Tibial nerve (tissue), 4 donors: ENCODE measurements around the gene COL4A3.

Experiments
- EP300 ChIP-seq, 2 donors: sonication (generic); formaldehyde crosslinking; IDR thresholded peaks; one replicate each; pipeline ENCODE4 v1.6.1; 2017; ENCODE audit warnings: antibody characterized with exemption in 2 of 2, mild to moderate bottlenecking in 1 of 2
- POLR2A ChIP-seq, 2 donors: fragments of 450-650 bp; IDR thresholded peaks; one replicate each; pipeline ENCODE4 v1.6.1; 2017; ENCODE audit warnings: antibody characterized with exemption in 2 of 2, mild to moderate bottlenecking in 2 of 2, moderate library complexity in 2 of 2
- TF ChIP-seq, protein P1 (sequence below), 5 experiments: fragments of 200-600 bp in 3 of 5; fragments of 450-650 bp in 2 of 5; sonication (generic) in 3 of 5; IDR thresholded peaks; one replicate each; pipeline ENCODE4 v1.5.1; 2016 to 2019; ENCODE audit warnings: antibody characterized with exemption in 5 of 5, mild to moderate bottlenecking in 3 of 5, moderate library complexity in 2 of 5

GRCh38 chr2:227161947-227162346, 2.5 kb upstream of the COL4A3 start:
- TF ChIP-seq POLR2A (IDR thresholded peaks at IDR 0.05) (no peak), EP300 (IDR thresholded peaks at IDR 0.05) (no peak)
- TF ChIP-seq, protein P1, sequence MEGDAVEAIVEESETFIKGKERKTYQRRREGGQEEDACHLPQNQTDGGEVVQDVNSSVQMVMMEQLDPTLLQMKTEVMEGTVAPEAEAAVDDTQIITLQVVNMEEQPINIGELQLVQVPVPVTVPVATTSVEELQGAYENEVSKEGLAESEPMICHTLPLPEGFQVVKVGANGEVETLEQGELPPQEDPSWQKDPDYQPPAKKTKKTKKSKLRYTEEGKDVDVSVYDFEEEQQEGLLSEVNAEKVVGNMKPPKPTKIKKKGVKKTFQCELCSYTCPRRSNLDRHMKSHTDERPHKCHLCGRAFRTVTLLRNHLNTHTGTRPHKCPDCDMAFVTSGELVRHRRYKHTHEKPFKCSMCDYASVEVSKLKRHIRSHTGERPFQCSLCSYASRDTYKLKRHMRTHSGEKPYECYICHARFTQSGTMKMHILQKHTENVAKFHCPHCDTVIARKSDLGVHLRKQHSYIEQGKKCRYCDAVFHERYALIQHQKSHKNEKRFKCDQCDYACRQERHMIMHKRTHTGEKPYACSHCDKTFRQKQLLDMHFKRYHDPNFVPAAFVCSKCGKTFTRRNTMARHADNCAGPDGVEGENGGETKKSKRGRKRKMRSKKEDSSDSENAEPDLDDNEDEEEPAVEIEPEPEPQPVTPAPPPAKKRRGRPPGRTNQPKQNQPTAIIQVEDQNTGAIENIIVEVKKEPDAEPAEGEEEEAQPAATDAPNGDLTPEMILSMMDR (IDR thresholded peaks at IDR 0.05): no peak
